Activated CD4-positive, CD25-positive, alpha-beta regulatory T cell treated with anti-CD3 and anti-CD28 coated beads, Interleukin-2, amount 50 U/mL, for 16 hours (primary cell): ENCODE data around the gene EPS15.
"Not testable (repeated sequence)": the region's sequence is repeated elsewhere in the genome, so short reads cannot be mapped to it uniquely, and the experiment has no call there.

Experiments used
- DNase-seq: peaks from one replicate; pipeline ENCODE4 v3.0.0-alpha.2; 2020; ENCODE audit warnings: low read depth, low spot score

EPS15 gene

DNA sequence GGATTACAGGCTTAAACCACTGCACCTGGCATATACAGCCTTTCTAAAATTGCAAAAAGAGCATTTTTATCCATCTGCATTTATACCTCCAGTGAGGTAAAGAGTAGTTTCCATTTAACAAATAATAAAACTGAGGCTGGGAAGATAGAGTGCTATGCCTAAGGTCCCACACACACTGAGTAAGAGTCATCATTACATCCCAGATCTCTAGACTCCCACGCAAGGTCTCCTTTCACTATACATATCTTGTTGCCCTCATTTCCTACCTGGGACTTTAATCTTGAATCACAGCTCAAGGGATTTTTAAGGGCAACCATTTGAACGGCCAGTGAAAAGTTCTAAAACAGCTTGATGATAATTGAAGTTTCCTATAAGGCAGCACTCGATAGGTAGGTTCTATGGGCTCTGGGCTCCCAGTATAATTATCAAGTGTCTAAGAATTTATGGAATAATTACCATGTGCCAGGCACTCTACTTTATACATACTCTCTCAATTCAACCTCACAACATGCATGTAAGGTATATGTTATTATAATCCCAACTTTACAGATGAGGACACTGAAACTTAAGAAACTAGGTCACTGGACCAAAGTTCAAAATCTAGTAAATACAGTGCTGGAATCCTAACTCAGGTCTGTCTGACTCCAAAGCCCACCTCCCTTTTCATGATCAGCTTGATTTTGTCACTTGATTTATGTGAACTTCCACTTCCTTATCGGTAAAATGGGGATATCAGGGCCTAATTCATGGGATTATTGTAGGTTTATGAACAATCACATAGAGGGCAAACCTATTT lies 23.3 kb upstream of the EPS15 start:
- no peak for DNase-seq

DNA sequence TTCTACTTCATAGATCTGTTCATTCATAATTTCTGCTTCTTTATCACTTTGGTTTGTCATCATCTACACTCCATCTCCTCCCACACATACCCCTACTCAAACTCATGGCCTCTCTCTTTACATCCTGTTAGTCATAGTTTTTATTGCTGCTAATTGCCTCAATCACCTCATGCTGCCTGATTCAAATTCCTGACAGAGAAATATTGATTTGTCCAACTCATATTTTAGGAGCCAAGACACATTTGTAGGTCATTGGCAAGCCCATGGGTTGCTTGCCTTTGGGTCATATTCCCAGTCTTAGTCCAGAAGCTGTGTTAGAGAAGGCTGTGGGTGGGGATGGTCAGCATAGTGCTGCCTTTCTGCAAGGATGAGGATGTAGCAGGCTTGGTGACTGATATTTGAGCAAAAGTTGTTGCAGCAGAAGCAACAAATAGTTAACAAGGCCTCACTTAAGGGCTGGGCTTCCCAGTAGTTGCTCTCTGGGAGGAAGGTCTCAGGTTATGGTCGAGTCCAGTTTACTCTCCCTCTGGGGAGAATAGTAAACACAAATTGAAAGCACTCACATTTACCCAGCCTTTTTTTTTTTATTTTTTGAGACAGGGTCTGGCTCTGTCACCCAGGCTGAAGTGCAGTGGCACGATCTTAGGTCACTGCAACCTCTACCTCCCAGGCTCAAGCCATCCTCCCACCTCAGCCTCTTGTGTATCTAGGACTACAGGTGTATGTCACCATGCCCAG lies 22.4 kb upstream of the EPS15 start:
- no peak for DNase-seq

GRCh38 chr1:51537568-51537967 lies 18.5 kb upstream of the EPS15 start:
- DNase-seq, result no peak

DNA sequence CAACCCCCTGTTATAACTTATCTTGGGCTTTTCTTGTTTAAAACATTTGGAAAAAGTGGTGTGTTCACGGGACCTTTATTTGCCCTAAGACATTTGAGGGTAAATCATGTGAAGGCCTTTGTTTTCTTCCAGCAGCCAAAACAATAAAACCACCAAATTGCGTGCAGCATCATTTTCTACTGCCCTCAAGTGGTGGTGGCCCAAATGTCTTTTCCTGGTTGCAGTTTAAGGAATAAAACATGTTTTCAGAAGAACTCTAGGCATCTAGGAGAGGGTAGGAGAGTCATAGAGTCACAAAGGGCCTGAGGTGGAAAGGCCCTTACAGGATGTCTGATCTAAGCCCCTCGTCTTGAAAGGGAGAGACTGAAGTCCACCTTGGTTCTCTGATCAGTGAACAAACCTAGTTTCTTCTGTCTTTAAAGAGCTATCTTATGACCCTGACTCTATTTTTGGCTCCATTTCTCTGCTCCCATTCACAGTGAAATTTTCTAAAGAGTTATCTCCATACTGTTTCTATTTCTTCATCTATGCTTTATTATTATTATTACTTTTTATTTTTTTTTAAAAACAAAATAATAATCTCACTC lies 16.0 kb upstream of the EPS15 start:
- no peak for DNase-seq

DNA sequence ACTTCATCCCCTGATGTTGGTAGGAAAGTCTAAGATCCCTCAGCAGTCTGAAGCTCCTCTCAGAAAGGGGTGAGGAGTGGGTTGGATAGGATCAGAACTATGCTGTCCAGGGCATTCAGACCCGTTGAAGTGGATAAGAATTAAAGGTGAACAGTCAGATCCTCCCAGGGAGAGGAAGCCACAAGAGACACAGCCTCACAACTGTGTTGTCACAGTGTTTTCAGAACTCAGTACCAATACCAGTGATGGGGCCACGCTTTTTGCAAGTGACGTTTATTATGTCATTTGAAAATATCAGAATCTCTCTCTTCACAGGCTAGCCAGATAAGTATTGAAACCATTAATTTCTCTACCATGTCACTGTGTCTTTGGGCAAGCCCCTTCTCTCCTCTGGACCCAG lies 15.4 kb upstream of the EPS15 start:
- no peak for DNase-seq

DNA sequence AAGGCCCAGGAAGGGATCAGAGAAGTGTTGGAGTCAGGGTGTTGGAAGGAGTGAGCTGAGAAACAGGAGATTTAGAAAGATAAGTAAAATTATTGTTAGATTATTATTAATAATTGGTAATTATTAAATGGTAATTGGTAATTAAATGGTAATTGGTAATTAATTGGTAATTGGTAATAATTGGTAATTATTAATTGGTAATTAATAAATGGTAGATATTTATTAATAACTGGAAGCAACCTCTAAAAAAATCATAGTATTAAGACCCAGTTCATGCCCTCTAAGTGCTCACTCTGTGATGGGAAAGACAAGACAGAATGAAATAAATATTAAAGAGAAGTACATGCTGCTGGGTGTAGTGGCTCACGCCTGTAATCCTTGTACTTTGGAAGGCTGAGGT lies 13.8 kb upstream of the EPS15 start:
- no peak for DNase-seq

DNA sequence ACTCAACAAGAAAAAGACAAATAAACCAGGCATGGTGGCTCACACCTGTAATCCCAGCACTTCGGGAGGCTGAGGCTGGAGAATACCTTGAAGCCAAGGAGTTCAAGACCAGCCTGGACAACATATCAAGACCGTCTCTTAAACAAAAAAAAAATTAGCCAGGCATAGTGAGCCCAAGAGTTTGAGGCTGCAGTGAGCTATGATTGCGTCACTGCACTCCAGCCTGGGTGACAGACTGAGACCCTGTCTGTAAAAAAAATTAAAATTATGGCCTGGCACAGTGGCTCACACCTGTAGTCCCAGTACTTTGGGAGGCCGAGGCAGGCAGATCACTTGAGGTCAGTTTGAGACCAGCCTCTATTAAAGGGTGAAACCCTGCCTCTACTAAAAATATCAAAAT lies 11.4 kb upstream of the EPS15 start:
- DNase-seq, result not testable (repeated sequence)

GRCh38 chr1:51527144-51527543 lies 8.1 kb upstream of the EPS15 start:
- no peak for DNase-seq

DNA sequence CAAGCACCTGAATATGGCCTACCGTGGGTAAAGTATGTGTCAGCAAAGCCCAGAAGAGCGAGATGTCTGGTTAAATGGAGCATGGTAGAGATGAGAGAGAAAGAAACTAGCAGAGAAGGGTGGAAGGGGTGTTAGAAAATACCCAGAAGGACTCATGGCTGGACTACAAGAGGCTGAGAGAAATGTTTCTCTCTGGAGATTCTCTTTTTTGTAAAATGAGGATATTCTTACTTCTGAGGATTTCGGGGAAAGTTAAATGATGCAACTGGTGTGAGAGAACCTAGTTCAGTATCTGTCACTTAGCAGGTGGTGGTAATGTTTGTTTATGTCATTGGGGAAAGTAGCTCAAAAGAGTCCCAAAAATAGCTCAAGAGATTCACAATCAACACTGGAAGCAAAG lies 7.2 kb upstream of the EPS15 start:
- DNase-seq, result no peak

DNA sequence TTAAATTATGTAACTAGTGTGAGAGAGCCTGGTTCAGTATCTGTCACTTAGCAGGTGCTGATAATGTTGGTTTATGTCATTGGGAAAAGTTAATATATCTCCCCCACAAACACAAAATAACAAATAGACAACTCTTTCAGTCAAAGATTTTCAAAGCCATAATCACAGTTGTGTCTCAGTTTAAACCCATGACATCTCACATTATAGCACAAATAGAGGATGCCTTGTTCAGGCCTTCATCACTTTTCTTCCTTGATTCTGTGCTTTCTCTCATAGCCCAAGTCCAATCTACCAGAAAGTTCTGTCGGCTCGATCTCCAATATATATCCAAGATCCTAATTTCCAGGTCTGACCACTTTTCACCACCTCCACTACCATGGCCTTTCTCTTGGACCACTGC lies 6.2 kb upstream of the EPS15 start:
- no peak for DNase-seq

DNA sequence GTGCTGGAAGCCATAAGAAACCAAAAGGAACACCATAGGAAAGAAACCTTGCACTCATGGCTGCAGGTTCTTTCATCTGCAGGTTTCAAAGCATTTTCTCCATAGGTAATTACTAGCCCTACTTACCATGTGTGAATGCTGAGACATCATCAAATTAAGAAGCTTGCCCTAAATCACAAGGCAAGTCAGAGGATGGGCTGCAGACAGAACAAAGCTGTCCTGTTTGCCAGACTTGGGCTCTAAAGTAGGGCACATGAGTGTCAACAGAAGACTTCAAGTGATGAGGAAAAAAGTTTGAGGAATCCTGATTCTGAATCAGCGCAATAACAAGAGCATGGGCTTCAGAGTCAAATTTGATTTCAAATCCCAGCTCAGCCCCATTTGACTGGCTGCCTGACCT lies 5.8 kb upstream of the EPS15 start:
- no peak for DNase-seq

DNA sequence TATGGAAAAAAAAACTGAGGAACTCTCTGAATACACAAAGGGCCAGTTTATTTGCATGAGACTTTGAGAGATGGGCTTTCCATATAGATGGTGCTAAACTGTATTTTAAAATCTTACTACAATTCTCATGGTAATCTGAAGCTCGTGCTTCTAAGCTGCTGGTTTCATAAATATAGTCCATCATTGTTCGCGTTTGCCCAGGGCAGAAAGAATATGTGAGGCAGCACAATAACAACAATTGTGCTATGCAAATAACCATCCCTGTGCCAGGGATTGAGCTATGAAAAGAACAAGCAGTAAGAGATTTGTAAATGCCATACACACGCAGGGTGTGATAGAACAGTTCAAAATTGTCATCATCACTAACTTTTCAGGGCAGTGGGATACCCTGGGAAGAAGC lies 4.9 kb upstream of the EPS15 start:
- DNase-seq, result no peak

GRCh38 chr1:51520700-51521248 lies 1.7 kb upstream of the EPS15 start:
- DNase-seq, result no peak

DNA sequence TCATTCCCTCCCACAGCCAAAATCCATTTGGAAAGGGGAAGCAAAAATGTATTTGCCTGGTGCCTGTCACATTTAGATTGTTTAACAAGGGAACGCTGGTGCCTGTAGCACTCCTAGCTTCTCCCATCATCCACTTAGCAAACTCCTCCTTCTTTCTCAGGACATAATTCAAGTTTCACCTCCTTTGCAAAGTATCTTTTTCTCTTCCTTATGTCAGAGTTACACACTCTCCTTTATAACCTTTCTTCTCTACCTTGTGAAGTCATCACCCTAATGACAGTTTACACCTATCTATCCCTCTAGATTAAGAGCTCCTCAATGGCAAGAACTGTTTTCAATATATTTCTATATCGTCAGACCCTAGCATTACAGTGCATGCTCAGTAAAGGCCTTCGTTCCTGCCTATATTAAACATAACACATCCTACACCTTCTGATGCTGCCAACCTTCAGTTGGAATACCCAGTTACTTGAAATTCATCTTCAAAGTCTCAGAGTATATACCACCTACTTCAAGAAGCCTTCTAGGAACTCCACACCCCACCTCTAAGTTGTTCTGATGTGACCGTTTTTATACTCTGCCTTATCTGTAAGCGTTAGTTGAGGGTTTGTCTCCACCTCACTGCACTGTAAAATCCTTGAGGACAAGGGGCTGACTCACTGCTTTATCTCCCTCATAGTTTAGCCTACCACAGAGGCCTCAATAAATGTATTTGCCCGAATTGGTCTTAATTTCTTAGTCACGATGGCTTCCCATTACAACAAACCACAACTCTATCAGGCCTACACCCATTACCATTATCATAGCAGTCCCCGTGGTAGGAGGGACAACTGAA lies 1.0 kb upstream of the EPS15 start:
- no peak for DNase-seq

DNA sequence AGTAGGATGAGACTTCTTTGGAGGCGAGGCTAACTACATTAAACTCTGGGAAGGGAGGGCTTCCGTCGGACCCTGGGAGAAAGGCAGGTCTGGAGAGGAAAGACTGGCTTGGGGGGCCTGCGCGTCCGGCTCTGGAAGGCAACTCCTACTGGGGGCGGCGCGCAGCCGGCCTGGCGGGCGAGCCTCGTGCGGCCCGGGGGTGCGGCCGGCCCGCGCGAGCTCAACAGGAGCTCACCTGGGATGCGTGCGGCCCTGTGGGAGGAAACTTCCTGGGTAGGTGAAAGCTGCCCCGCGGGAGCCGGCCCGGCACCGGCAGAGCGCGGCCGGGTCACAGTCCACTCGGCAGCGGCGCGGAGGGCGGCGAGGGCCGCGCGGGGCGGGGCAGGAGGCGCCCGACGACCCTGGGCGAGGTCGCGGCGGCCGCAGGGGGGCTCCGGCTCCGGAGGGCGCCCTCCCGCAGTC lies 449 bp downstream of the EPS15 start:
- no peak for DNase-seq

DNA sequence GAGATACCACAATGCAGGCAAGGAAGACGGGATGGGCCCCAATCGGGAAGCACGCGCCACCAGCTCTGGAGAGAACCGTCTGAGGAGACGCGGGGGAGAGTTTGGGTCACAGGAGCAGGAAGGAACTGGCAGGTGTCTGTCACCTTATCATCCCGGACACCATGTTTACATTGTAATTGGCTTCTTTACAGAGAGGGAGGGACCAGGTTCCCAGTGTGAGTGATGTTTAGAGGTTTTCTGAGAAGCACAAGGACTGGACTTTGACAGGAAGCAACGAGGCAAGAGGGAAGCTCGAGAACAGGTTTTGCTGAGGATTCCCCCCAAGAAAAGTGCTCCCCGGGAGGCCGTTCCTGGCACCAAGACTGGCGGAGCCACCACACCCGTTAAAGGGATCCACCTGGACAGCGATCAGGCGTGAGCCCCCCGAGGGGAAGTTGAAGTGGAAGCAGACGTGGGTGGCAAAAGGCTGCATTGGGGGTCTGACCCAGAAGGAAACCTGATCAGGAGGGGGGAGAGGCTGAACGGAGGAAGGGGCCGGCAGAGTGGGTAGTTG lies 957 bp downstream of the EPS15 start:
- no peak for DNase-seq

- no peak for DNase-seq
Measured at GRCh38 chr1:51517361-51518032, 1.6 kb downstream of the EPS15 start.

DNA sequence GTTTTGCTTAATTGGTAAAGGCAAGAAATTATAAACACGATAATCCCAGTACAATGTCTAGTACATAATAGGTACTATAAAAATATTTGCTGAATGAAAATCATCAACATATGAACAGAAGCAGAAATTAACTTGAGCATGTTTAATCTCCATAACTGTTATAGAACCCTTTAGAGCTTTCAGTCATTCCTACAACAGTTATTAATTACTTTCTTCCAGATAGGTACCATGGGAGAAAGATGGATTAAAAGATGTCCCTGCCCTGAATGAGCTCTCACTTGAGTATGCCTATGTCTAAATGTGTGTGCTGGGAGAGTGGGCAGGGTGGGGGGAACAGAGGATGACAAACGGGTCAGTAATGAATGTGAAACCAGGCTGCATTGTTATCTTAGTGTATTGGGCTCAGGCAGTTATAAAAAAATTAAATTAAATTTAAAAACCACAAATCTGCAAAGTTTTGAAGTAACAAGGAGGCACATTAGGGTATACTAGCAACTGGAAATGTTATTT lies 2.4 kb downstream of the EPS15 start:
- DNase-seq, result no peak

DNA sequence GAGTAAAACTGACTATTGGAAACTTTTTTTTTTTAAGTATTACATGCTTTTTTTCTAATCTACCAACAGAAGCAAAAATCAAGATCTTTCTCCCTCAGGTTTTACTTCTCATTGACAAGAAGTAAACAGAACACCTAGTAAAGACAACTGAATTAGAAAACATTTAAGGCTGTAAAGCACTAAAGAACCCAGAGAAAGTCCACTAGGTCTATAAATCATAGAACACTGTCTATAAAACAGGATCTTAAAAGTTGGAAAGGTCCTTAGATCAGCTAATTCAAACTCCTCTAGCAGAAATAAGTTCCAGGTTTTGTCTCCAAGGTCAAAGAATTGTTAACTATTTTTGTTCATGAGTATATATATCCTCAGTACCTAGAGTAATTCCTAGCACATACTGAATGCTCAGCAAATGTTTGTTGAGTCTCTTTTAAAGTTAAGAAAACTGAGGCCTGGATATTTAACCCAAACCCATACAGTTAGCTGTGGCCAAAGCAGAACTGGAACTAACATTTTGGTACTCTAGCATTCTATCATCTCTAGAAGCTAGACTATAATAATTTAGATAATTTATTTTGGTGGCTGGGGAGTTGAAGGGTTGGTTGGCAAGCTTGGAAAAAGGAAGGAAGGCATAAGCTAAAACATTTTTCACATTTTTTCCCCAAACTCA lies 3.0 kb downstream of the EPS15 start:
- no peak for DNase-seq
